Keratinocyte (primary cell): ENCODE measurements around the gene NDUFA11. TPM values are rescaled to one million over a fixed set of nuclear protein-coding genes. Genes with fewer than 3 reads are reported as not detected.

ENCODE experiments used
- DNase-seq: peaks from one replicate; pipeline ENCODE4 v3.0.0-alpha.2; 2011; ENCODE audit warnings: low read depth, missing footprints, low spot score
- FAIRE-seq: peaks from 2 replicates; lab custom pipeline; 2011; peaks lifted over from hg19 to GRCh38; lab: Jason Lieb, UNC
- H2AFZ ChIP-seq: 2 replicates; pipeline ENCODE4 v1.6.0; 2012; ENCODE audit warnings: low read length, control low read depth, inconsistent platforms; ENCODE audit not compliant: control insufficient read depth
- H3K27ac ChIP-seq: 2 replicates; pipeline ENCODE4 v1.5.1; 2011; ENCODE audit warnings: low read length; ENCODE audit not compliant: control insufficient read depth, insufficient read depth
- H3K27me3 ChIP-seq: 3 replicates; pipeline ENCODE4 v1.6.0; 2011; ENCODE audit warnings: low read length; ENCODE audit not compliant: control insufficient read depth, insufficient read depth; ENCODE audit errors: extremely low read depth
- H3K36me3 ChIP-seq, 2 experiments: 2 replicates in 1 of 2; 3 replicates in 1 of 2; pipeline ENCODE4 v1.5.1; 2011; ENCODE audit warnings: low read length in 2 of 2, mild to moderate bottlenecking in 1 of 2; ENCODE audit not compliant: control insufficient read depth in 2 of 2, insufficient read depth in 2 of 2; ENCODE audit errors: extremely low read depth in 1 of 2
- H3K4me1 ChIP-seq: 3 replicates; pipeline ENCODE4 v1.5.1; 2011; ENCODE audit warnings: low read length; ENCODE audit not compliant: control insufficient read depth, insufficient read depth; ENCODE audit errors: extremely low read depth
- H3K4me2 ChIP-seq: 3 replicates; pipeline ENCODE4 v1.6.0; 2011; ENCODE audit warnings: low read depth, low read length; ENCODE audit not compliant: control insufficient read depth, insufficient read depth; ENCODE audit errors: extremely low read depth
- H3K4me3 ChIP-seq, 3 experiments: fragments of 200-600 bp in 1 of 3; sonication (generic) in 1 of 3; 2 replicates in 2 of 3; 3 replicates in 1 of 3; pipeline ENCODE4 v1.5.1; 2011 to 2016; ENCODE audit warnings: low read length in 3 of 3, mild to moderate bottlenecking in 3 of 3, control low read depth in 2 of 3, inconsistent platforms in 1 of 3, low read depth in 1 of 3, mixed read lengths in 1 of 3, mixed run types in 1 of 3, moderate library complexity in 1 of 3; ENCODE audit not compliant: control insufficient read depth in 2 of 3, insufficient read depth in 2 of 3; ENCODE audit errors: extremely low read depth in 1 of 3
- H3K79me2 ChIP-seq: 2 replicates; pipeline ENCODE4 v1.6.0; 2012; ENCODE audit warnings: low read length; ENCODE audit not compliant: control insufficient read depth, insufficient read depth
- H3K9ac ChIP-seq: 3 replicates; pipeline ENCODE4 v1.6.0; 2011; ENCODE audit warnings: low read length; ENCODE audit not compliant: control insufficient read depth, insufficient read depth; ENCODE audit errors: extremely low read depth
- H3K9me1 ChIP-seq: 3 replicates; pipeline ENCODE4 v1.6.0; 2011; ENCODE audit warnings: low read length; ENCODE audit not compliant: control insufficient read depth, insufficient read depth; ENCODE audit errors: extremely low read depth
- H3K9me3 ChIP-seq: 2 replicates; pipeline ENCODE4 v1.5.1; 2012; ENCODE audit warnings: low read depth, low read length; ENCODE audit not compliant: control insufficient read depth
- H4K20me1 ChIP-seq: 3 replicates; pipeline ENCODE4 v1.6.0; 2011; ENCODE audit warnings: low read length; ENCODE audit not compliant: control insufficient read depth, insufficient read depth; ENCODE audit errors: extremely low read depth
- CTCF ChIP-seq, 3 experiments: IDR thresholded peaks in 1 of 3; conservative IDR thresholded peaks in 1 of 3; optimal IDR thresholded peaks in 1 of 3; 2 replicates in 2 of 3; 3 replicates in 1 of 3; pipeline versions ENCODE3 to v1.5.1; 2011; ENCODE audit warnings: low read length in 3 of 3, mild to moderate bottlenecking in 3 of 3, moderate library complexity in 2 of 3, control low read depth in 1 of 3, inconsistent platforms in 1 of 3; ENCODE audit not compliant: insufficient read depth in 2 of 3; ENCODE audit errors: extremely low read depth in 1 of 3
- EZH2 ChIP-seq: IDR thresholded peaks from one replicate; pipeline ENCODE4 v1.6.1; 2012; ENCODE audit warnings: inconsistent platforms, mild to moderate bottlenecking, low read length, moderate library complexity
- dilution Hi-C: fragments of 300-500 bp; cut with MboI; formaldehyde crosslinking; loops from one replicate; pipeline ENCODE4 v1.7.0; 2020; ENCODE audit warnings: low sequenced_read_pairs; ENCODE audit not compliant: extremely low pct_ligation_motif_present
- polyA plus RNA-seq, 5 experiments: library from polyadenylated mRNA; depleted of rRNA in 3 of 5; stranded (reverse) in 3 of 5; stranded (forward) in 1 of 5; unstranded in 1 of 5; fragments of >200 nt; gene quantifications; 1 replicate in 1 of 5; 2 replicates in 3 of 5; 3 replicates in 1 of 5; pipeline versions ENCODE4 v1.2.1 to v1.2.3, GENCODE V29; 2011 to 2012; ENCODE audit warnings: missing spikeins in 2 of 5, low read depth in 1 of 5, low replicate concordance in 1 of 5

NDUFA11 gene
- polyA plus RNA-seq, 1 donor (not counting 4 experiments of a cell fraction or from before 2014, with no cell fraction given) = 122 TPM

DNA sequence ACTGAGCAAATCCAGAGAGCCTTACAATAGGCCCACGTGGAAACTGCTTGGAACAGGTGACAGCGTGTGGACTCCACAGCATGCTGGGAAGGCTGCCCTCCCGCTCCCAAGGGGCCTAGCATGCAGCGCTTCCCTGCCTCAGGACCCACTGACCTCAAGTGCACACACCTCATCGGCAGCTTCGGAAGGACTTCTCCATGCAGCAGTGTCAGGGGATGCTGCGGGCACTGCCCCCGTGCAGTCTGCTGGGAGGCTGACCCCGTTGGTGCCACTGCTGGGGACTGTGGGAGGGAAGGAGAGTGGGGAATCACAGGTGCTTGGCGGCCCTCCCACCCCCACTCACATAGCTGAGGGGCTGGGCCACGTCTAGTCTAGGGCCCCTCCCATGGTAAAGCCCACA, 27.7 kb upstream of the NDUFA11 start:
- H3K4me1 ChIP-seq = no peaks in the 10 kb centered on the region
- DNase-seq (no peak), FAIRE-seq (no peak)
- H3K79me2 ChIP-seq = no peaks in the 10 kb centered on the region
- H3K36me3 ChIP-seq = peaks cover 39 to 50% of the 10 kb centered on the region in 2 experiments
- dilution Hi-C loops = no loop called here
- no peak overlapping the region for H3K9ac ChIP-seq
- H4K20me1 ChIP-seq = peaks cover 4% of the 10 kb centered on the region
- no peak overlapping the region for H3K4me3 ChIP-seq
- no peak overlapping the region for H3K4me2 ChIP-seq
- H3K9me1 ChIP-seq = no peaks in the 10 kb centered on the region
- H3K27me3 ChIP-seq = no peaks in the 10 kb centered on the region
- H3K9me3 ChIP-seq = no peaks in the 10 kb centered on the region
- TF ChIP-seq CTCF (optimal IDR thresholded peaks at IDR 0.05 in 1 of 3, IDR thresholded peaks at IDR 0.05 in 1 of 3, conservative IDR thresholded peaks at IDR 0.05 in 1 of 3; ENCODE audit: extremely low read depth in 1 of 3, insufficient read depth in 2 of 3, low read length in 3 of 3) (no peak), EZH2 (no peak)
- H3K27ac ChIP-seq = no peak overlapping the region
- H2AFZ ChIP-seq = no peak overlapping the region

DNA sequence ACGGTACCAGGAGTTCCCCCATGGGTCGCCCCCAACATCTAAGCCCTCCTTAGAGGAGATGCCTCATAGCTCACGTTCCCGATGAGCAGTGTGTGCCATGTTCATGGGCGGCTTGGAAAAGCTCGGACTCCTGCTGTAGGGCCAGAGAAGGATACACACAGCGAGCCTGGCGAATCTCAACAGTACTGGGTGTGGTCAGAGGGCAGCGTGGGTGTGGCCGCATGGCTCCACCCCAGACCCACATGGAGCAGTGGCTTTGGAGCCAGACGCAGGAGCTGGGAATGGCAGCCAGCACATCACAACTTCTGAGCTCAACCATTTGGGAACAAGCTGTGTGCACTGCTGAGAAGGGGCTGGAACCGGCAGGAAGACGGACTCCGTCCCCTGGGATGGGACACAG, 26.0 kb upstream of the NDUFA11 start:
- TF ChIP-seq EZH2 (no peak), CTCF (optimal IDR thresholded peaks at IDR 0.05 in 1 of 3, IDR thresholded peaks at IDR 0.05 in 1 of 3, conservative IDR thresholded peaks at IDR 0.05 in 1 of 3; ENCODE audit: extremely low read depth in 1 of 3, insufficient read depth in 2 of 3, low read length in 3 of 3) (no peak)
- Histone ChIP-seq H3K79me2 (no peaks in the 10 kb centered on the region), H3K9me3 (no peaks in the 10 kb centered on the region), H3K4me2 (no peak overlapping the region), H3K9ac (no peak overlapping the region), H3K4me1 (no peaks in the 10 kb centered on the region), H3K4me3 (no peak overlapping the region), H2AFZ (no peak overlapping the region), H3K27me3 (no peaks in the 10 kb centered on the region), H3K27ac (no peak overlapping the region), H3K9me1 (no peaks in the 10 kb centered on the region), H4K20me1 (peaks cover 4% of the 10 kb centered on the region), H3K36me3 (peaks cover 35 to 55% of the 10 kb centered on the region in 2 experiments)
- no peak for DNase-seq
- dilution Hi-C loops = no loop called here
- FAIRE-seq = no peak
